LNCAP (cell line): ENCODE data around the gene TPI1.

Experiments
- CTCF ChIP-seq: fragments of 450-650 bp; IDR thresholded peaks from 2 replicates; pipeline ENCODE4 v1.5.1; 2017; ENCODE audit warnings: mild to moderate bottlenecking

The TPI1 gene

GRCh38 chr12:6912164-6912935, 45.0 kb downstream of the TPI1 start:
- no peak for TF ChIP-seq CTCF

- no peak for TF ChIP-seq CTCF
Observed at GRCh38 chr12:6914246-6914946, 47.1 kb downstream of the TPI1 start, which contains the start of gene ENO2. TSS of gene ENO2 (plus strand) at chr12:6914580. CDS start at chr12:6915833, 1,253 bp downstream.

GRCh38 chr12:6914947-6915788, 47.8 kb downstream of the TPI1 start:
- TF ChIP-seq CTCF: no peak

- no peak for TF ChIP-seq CTCF
Observed at GRCh38 chr12:6915789-6916285, 48.5 kb downstream of the TPI1 start.

GRCh38 chr12:6916426-6917200, 49.3 kb downstream of the TPI1 start:
- TF ChIP-seq CTCF: no peak

- no peak for TF ChIP-seq CTCF
Observed at GRCh38 chr12:6917491-6918231, 50.3 kb downstream of the TPI1 start.
